CD4-positive, alpha-beta T cell treated with Interleukin-15 for 1 hour (primary cell): ENCODE results near the gene JMJD8.
A peak's percentile ranks its signal among the peaks of the same experiment; 100 is the strongest.
"Not testable (repeated sequence)": the region's sequence is repeated elsewhere in the genome, so short reads cannot be mapped to it uniquely, and the experiment has no call there.

ENCODE experiments used
- DNase-seq: peaks from one replicate; pipeline ENCODE4 v3.0.0-alpha.2; 2020

Gene JMJD8

GRCh38 chr16:708019-708418 is 23.9 kb upstream of the JMJD8 start:
- no peak for DNase-seq

DNA sequence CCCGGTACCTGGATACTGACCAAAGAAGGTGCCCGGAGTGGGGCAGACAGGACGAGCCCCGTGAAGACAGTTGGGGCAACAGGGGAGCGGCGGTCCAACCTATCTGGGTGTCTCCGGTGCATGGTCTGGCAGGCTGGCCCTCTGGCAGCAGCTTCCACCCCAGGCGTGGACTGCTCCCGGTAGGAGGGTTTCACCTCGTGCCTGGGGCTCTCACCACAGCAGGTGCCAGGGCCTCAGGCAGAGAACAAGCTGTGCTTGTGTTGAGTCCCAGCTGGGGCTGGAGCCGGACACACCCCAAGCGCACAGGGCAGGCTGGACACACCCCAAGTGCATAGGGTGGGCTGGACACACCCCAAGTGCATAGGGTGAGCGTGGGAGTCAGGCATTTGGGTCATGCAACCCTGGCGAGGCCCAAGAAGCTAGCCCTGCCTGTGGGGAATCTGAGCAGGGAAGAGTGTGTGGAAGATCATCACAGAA is 23.0 kb upstream of the JMJD8 start:
- DNase-seq: no peak

DNA sequence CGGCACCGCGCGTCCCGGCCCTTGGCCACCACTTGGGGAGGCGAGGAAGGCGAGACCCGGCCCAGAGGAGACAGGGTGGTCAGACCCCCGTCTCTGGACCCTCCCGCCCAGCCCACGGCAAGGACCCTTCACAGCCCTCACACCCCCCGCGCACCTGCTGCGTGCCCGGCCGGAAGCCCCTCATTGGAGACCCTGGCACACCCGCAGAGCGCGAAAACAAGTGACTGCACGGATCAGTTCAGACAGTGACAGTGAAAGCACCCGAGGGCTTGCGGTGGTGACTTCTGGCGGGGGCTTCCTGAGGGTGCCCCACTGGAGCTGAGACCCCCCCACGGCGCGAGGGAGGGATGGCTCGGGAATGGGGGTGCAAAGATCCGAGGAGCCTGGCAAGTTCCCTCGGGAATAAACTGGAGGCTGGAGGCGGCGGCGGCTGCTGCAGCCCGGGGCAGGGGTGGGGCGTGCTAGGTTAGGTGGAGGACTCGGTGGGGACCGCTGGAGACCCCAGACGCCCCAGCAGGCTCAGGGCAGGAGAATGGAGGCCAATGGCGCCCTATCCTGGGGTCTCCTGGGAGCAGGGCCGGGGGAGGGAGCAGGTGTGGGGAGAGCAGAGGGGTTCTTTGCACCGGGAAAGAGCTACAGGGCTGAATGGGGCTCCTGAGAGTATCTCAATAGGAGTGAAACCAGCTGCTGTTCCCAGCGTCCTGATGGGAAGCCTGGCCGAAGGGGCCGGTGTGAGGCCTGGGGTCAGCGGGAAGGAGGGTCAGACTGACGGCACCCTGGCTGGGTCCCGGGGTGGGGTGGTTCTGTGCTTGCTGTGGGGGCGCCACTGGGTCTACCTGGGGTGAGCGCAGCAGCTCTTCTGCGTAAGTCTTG is 22.3 kb upstream of the JMJD8 start:
- no peak for DNase-seq

DNA sequence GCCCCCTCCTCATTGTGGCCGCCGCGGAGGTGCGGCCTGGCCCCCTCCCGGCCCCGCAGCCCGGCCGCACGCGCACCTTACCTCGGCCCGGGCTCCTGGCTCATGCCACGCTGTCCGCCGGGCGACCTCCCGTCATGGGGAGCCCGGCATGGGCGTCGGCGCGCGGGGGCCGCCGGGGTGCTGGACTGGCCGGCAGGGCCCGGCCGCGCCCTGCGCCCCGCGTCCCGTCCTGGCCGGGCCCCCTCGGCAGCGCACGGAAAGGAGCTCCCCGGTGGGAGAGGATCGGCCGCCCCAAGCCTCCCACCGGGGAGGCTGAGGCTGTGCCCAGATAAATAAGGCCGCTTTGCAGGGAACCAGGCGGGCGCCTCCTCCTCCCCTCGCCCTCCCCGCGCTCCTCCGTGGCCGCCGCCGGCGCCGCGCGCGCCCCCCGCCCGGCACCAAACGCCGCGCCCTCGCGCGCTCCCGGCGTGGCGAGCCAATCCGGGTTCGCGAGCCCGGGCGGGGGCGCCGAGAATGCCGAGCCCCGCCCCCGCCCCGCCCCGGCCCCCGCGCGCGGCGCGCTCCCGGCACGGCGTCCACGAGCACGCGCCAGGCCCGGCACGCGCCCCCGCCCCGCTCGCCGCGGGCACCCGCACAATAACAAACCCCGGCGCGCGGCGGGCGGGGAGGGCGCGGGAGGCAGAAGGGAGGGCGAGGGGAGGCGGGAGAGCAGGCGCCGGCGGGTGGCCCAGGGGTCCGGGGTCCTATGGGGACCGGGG is 21.5 kb upstream of the JMJD8 start, which contains the start of gene FBXL16:
FBXL16 (minus strand) TSS at position 371 of the 758 bp plus-strand sequence. CDS start 8,396 bp downstream, outside the sequence.
- DNase-seq: no peak

- no peak for DNase-seq
These were observed 20.6 kb upstream of the JMJD8 start for GRCh38 chr16:704552-705380.

- DNase-seq: no peak
These were observed 19.9 kb upstream of the JMJD8 start for GRCh38 chr16:704047-704446.

GRCh38 chr16:703406-703805 is 19.3 kb upstream of the JMJD8 start:
- no peak for DNase-seq

GRCh38 chr16:702341-702740 is 18.2 kb upstream of the JMJD8 start:
- no peak for DNase-seq

DNA sequence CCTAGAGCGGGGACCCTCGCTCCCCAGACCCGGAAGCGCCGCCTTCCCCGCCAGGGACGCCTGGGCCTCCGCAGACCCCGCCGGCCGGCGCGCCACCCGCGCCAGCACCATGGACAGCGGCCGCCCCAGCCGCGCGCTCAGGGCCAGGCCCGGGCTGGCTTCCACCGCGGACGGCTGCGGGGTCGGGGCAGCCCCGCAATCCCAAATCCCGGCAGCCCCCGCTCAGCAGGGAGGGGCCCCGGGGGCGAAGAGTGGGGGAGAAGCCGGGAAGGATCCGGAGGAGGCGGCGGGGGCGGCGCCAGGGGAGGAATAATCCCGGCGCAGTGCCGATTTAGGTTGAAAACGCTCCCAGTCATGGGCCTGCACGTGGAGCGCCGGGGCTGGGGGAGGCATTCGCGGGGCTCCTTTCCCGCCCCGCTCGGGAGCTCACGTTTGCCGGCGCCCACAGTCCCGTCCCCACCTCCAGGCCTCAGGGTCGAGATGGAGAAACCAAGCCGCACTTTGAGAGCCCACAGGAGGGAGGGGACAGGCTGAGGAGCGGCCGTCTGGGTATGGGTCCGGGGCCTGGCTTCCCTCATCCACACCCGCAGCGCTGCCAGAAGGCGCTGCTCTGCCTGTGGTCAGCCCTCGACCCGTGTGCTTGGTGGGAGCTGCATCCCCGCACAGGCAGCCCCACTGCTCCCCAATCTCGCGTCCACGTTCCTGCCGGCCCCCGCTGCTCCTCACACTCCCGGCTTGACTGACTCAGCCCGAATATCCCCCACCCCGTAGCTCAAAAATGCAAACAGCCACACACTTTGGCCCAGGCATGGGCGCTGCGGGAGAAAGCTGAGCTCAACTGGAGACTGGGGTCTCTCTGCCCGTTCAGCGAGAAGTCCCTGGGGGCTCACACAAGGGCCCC is 16.8 kb upstream of the JMJD8 start:
- no peak for DNase-seq

- DNase-seq: no peak
These were observed 15.0 kb upstream of the JMJD8 start for GRCh38 chr16:698911-699671.

DNA sequence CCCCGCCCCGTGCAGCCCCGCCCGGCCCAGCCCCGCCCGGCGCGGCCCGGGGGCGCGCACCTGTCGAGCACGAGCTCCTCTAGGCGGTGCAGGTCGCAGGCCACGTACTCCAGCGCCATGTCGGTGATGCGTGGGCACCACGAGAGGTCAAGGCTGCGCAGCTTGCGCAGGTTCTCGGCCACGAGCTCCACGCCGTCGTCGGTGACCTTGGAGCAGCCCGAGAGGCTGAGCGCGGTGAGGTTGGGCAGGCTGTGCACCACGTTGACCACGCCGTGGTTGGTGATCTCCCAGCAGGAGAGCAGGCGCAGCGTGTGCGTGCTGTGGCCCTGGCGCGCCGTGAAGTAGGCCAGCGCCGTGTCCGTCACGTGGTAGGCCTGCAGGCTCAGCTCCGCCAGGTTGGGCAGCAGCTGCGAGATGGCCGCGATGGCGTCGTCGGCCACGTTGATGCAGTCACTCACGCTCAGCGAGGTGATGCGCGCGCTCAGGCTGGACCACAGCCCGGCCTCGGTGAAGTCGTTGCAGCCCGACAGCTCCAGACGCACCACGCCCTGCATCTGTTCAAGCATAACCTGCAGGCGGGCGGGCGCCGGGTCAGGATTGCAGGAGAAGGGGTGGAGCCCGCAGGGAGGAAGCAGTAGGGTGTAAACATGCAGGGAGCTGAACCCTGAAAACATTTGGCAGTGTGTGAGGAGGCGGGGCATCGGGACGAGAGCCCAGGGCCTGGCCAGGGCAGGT is 11.4 kb upstream of the JMJD8 start:
- peak; percentile 55 for DNase-seq

GRCh38 chr16:694863-695354 is 10.8 kb upstream of the JMJD8 start:
- no peak for DNase-seq

DNA sequence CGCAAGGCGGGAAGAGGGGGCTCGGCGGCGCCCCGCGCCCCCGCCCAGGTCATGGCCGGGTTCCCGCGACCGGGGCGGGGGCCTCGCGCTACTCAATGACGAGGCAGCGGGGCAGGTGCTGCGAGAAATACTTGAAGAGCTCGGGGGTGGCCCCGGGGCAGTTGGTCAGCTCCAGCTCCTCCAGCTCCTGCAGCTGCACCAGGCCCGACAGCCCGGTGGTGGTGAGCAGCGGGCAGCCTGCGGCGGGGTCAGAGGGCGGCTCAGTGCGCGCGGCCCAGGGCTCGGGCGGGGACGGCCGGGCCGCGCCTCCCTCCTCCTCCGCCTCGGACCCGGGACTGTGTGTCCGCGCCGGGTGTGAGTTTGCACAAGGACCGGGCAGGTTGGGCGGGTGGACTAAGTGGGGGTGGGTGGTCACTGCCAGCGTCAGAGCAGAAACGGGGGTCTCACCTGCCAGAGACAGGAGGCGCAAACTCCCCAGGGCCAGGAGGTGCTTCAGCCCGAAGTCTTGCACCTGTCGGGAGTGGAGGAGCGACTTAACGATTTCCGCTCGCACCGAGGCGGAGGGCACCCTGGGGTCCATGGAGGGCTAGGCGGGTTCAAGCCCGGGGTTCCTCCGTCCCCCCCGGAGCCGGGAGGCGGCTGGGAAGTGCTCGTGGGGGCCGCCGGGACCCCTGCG is 10.2 kb upstream of the JMJD8 start:
- no peak for DNase-seq

DNA sequence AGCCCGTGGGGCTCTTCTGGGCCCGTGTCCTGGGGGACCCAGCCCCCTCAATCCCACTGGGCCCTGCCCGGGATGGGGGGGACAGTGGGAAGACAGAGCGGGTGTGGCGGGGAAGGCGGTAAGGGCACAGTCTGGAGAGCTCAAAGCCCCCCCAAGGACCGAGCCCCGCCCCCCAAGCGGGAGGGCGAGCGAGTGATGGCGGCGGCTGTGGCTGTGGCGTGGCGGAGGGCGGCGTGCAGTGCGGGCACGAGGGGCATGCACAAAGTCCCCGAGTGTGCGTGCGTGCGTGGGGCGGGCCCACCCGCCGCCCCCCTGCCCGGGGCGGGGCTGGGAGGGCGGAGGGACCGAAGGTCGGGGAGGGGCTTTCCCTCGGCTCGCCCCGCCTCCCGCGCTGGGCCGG is 9.6 kb upstream of the JMJD8 start:
- DNase-seq: peak; percentile 50

DNA sequence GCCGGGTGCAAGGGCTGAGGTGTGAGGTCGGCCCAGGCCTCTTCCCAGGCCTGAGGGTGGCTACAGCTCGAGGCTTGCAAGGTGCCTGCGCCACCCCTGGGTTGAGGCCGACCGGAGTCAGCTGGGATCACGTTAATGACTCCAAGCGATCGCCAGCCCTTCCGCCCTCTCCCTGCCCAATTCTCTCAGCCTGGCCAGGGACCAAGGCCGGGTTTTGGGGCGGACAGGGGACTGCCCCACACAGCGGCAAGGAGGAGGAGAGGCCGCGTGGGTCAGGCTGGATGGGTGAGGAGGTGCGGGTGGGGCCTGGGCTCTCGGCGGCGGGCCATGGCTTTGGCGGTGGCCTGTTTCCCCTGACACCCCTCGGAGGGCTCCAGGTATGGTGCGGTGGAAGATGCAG is 9.2 kb upstream of the JMJD8 start:
- DNase-seq: no peak

GRCh38 chr16:692356-693108 is 8.4 kb upstream of the JMJD8 start:
- no peak for DNase-seq

DNA sequence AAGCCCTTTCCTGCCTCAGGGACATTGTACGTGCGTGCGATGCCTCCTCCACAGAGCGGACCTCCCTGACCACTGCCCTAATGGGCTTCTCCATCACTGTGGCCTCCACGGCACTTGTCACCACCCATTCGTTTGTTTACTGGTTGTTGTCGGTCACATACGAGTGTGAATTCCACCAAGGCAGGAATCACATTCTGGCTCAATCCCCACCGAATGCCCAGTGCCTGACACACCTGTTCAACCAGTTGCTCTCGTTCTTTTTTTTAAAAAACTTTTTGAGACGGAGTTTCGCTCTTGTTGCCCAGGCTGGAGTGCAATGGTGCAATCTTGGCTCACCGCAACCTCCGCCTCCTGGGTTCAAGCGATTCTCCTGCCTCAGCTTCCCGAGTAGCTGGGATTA is 7.1 kb upstream of the JMJD8 start:
- DNase-seq: not testable (repeated sequence)

DNA sequence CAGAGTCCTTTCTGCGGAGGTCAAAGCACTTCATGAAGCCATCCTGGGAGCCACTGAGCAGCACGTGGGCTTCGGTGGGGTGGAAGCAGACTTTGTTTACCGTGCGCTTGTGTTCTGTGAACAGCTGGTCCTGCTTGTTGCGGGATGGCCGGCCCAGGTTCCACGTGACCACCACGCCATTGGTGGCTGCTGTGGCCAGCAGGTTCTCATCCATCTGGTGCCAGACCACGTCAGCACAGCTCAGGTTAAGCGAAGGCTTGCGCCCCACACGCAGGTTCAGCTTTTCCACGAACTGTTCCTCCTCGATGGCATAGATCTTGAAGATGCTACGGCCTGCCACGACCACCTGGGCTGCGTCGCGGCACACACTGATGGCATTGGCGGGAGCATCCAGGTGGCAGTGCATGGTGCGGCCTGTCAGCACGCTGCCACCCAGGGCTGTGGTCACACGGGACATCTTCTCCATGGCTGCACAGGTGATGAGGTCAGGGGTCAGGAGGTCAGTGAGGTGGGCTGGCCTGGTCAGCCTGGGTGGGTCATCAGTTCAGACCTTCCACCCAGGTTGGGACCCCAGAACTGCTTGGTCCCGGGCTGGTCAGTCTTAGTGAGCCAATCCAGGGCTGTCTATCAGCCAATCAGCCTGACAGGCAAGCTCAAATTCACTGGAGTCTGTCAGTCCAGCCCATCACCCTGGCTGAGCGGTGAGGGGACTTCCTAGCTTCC is 5.2 kb upstream of the JMJD8 start:
- no peak for DNase-seq
